Body of pancreas (tissue), 4 donors: ENCODE results near the gene ST6GALNAC3. TPM values are rescaled to one million over a fixed set of nuclear protein-coding genes. Genes with fewer than 3 reads are reported as not detected.
"Not testable (repeated sequence)": the region's sequence is repeated elsewhere in the genome, so short reads cannot be mapped to it uniquely, and the experiment has no call there.

ENCODE experiments used
- ATAC-seq: fragments of 150-250 bp; one replicate; pipeline ENCODE4 v1.9.1; 2016
- DNase-seq, 4 donors: peaks; one replicate each; pipeline ENCODE4 v3.0.0-alpha.2; 2019
- H3K27ac ChIP-seq, 4 donors: fragments of 200-600 bp; sonication (generic); 1 replicate in 3 of 4; 2 replicates in 1 of 4; pipeline versions ENCODE4 v1.5.1 to v1.6.1; 2016 to 2019; ENCODE audit warnings: mild to moderate bottlenecking in 1 of 4, mixed read lengths in 1 of 4, moderate library complexity in 1 of 4
- H3K27me3 ChIP-seq, 2 donors: fragments of 200-600 bp; sonication (generic); one replicate each; pipeline ENCODE4 v1.6.0; 2016; ENCODE audit warnings: mild to moderate bottlenecking in 1 of 2
- H3K36me3 ChIP-seq, 2 donors: fragments of 200-600 bp; sonication (generic); replicated peaks in 1 of 2; 2 replicates each; pipeline ENCODE4 v1.5.1; 2016; ENCODE audit warnings: low read depth in 2 of 2; ENCODE audit not compliant: insufficient read depth in 1 of 2
- H3K4me1 ChIP-seq: fragments of 200-600 bp; sonication (generic); one replicate; pipeline ENCODE4 v1.6.0; 2016
- H3K4me3 ChIP-seq, 2 donors: fragments of 200-600 bp; sonication (generic); 1 replicate in 1 of 2; 2 replicates in 1 of 2; pipeline ENCODE4 v1.5.1; 2016 to 2019
- H3K9me3 ChIP-seq, 3 donors: fragments of 200-600 bp; sonication (generic); 1 replicate in 2 of 3; 2 replicates in 1 of 3; pipeline ENCODE4 v1.5.1; 2016
- POLR2A ChIP-seq, 3 donors: fragments of 450-650 bp; IDR thresholded peaks; one replicate each; pipeline ENCODE4 v1.6.1; 2016; ENCODE audit warnings: antibody characterized with exemption in 3 of 3, mild to moderate bottlenecking in 2 of 3
- WGBS, 2 donors: methylation state at CpG; one replicate each; pipeline ENCODE4 v1.1.5; 2017; 5-methylcytosine and 5-hydroxymethylcytosine counted together
- intact Hi-C: fragments of 100-400 bp; cut with DNase I; formaldehyde crosslinking; loops from one replicate; pipeline ENCODE4 v1.15.1; 2023
- total RNA-seq, 2 donors: library from RNA; depleted of rRNA; stranded (reverse); fragments of >200 nt; gene quantifications; one replicate each; pipeline ENCODE4 v1.1.0, GENCODE V29; 2016
- TF ChIP-seq, protein P1 (sequence below), 7 experiments: fragments of 450-650 bp in 4 of 7; fragments of 200-600 bp in 3 of 7; sonication (generic) in 3 of 7; IDR thresholded peaks; one replicate each; pipeline ENCODE4 v1.5.1; 2016 to 2019; ENCODE audit warnings: antibody characterized with exemption in 7 of 7

The ST6GALNAC3 gene
- total RNA-seq, 2 donors from 2014 or later: 1.3 to 2.3 TPM

DNA sequence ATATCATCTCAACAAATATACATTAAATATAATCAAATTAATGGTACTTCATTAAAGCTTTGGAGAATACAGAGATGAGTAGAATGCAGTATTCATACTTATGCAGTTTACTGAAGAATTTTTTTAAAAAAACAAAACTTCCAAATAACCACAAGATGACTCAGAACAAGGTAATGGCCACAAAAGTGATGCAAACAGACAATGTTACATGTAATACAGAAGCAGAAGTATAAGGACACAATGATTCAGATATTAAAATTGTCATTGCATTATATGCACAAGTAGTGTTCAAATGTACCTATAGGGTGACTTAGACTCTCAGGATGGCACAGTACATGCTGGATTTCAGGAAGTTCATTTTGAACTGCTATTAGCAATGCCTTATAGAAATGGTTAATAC is 565.5 kb downstream of the ST6GALNAC3 start:
- Histone ChIP-seq H3K36me3 (no peaks in the 10 kb centered on the region), H3K27me3 (no peaks in the 10 kb centered on the region), H3K27ac (no peak overlapping the region), H3K9me3 (no peaks in the 10 kb centered on the region), H3K4me3 (no peak overlapping the region), H3K4me1 (no peaks in the 10 kb centered on the region)
- ATAC-seq: no peak
- DNase-seq: no peak
- intact Hi-C loops: no loop called here
- TF ChIP-seq POLR2A (IDR thresholded peaks at IDR 0.05): no peak
- TF ChIP-seq, protein P1, sequence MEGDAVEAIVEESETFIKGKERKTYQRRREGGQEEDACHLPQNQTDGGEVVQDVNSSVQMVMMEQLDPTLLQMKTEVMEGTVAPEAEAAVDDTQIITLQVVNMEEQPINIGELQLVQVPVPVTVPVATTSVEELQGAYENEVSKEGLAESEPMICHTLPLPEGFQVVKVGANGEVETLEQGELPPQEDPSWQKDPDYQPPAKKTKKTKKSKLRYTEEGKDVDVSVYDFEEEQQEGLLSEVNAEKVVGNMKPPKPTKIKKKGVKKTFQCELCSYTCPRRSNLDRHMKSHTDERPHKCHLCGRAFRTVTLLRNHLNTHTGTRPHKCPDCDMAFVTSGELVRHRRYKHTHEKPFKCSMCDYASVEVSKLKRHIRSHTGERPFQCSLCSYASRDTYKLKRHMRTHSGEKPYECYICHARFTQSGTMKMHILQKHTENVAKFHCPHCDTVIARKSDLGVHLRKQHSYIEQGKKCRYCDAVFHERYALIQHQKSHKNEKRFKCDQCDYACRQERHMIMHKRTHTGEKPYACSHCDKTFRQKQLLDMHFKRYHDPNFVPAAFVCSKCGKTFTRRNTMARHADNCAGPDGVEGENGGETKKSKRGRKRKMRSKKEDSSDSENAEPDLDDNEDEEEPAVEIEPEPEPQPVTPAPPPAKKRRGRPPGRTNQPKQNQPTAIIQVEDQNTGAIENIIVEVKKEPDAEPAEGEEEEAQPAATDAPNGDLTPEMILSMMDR (IDR thresholded peaks at IDR 0.05): no peak

DNA sequence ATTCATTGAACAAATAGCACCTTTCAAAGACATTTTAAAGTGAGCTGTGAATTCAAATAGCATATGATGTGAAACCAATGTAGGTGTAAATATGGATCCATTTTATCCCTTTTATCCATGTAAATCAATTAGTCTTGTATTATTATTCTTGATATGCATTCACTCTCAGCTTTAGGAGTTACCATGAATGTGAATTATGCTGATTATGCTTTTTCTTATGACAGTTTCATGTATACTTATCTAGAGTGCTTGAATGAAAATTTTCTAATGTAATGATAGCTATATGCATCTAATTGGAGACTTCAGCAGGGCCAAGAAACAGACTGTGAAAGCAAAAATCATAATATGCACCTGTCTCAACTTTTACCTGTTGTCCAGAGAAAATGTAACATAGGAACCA is 566.2 kb downstream of the ST6GALNAC3 start:
- no peaks in the 10 kb centered on the region for H3K4me1 ChIP-seq
- no peak for DNase-seq
- H3K4me3 ChIP-seq: no peak overlapping the region
- no peaks in the 10 kb centered on the region for H3K9me3 ChIP-seq
- TF ChIP-seq, protein P1 (IDR thresholded peaks at IDR 0.05): no peak
- no peak for TF ChIP-seq POLR2A (IDR thresholded peaks at IDR 0.05)
- no peak for ATAC-seq
- no peak overlapping the region for H3K27ac ChIP-seq
- no peaks in the 10 kb centered on the region for H3K36me3 ChIP-seq
- intact Hi-C loops: no loop called here
- no peaks in the 10 kb centered on the region for H3K27me3 ChIP-seq

DNA sequence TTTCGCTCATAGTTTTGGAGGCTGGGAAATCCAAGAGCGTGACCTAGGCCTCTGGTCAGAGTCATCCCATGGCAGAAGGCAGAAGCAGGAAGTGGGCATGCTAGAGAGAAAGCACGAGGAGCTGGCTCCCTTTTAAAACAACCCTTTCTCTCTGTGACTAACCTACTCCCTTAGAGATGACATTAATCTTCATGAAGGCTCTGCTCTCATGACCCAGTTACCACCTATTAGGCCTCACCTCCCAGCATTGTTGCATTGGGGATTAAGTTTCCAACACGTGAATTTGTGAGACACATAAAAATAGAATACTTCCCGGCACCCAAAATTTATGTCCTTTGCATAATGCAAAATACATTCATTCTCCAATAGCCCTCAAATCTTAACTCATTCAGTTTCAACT is 569.6 kb downstream of the ST6GALNAC3 start:
- ATAC-seq: no peak
- TF ChIP-seq POLR2A (IDR thresholded peaks at IDR 0.05): no peak
- TF ChIP-seq, protein P1 (IDR thresholded peaks at IDR 0.05): no peak
- intact Hi-C loops: no loop called here
- no peak overlapping the region for H3K4me3 ChIP-seq
- no peaks in the 10 kb centered on the region for H3K27me3 ChIP-seq
- WGBS, 2 donors: 77 to 79% methylated on average over 5 of the region's 5 CpGs
- DNase-seq: no peak
- no peaks in the 10 kb centered on the region for H3K4me1 ChIP-seq
- H3K9me3 ChIP-seq: no peaks in the 10 kb centered on the region
- no peak overlapping the region for H3K27ac ChIP-seq
- no peaks in the 10 kb centered on the region for H3K36me3 ChIP-seq

DNA sequence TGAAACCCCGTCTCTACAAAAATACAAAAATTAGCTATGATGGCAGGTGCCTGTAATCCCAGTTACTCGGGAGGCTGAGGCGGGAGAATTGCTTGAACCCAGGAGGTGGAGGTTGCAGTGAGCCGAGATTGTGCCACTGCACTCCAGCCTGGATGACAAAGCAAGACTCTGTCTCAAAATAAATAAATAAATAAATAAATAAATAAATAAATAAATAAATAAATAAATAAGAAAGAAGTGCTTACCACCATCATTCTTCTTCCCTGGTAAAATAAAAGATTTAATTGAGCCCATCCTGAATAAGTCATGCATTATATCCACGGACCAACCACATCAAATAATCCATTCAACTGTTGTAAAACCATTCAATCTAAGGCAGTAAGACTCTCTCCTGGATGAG is 578.3 kb downstream of the ST6GALNAC3 start:
- H3K4me1 ChIP-seq, DNase-seq, H3K36me3 ChIP-seq, H3K9me3 ChIP-seq, H3K4me3 ChIP-seq, ATAC-seq, H3K27me3 ChIP-seq, H3K27ac ChIP-seq, intact Hi-C loops: not testable (repeated sequence)
- WGBS, 2 donors: 82 to 93% methylated on average over 5 of the region's 5 CpGs

DNA sequence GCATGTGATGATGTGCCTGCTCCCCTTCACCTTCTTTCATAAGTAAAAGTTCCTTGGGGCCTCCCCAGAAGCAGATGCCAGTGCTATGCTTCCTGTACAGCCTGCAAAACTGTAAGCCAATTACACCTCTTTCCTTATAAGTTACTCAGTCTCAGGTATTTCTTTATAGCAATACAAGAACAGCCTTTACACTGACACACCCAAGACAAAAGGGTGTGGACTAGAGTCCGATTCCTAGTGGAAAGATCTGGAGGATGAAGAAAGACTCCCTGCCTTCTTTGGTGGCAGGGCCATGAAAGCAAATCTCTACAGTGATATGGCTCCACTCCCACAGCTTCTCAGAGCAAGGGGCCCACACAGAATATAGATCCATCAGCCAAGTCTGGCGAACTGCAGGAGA is 583.1 kb downstream of the ST6GALNAC3 start:
- H3K36me3 ChIP-seq: no peaks in the 10 kb centered on the region
- ATAC-seq: no peak
- intact Hi-C loops: no loop called here
- H3K4me1 ChIP-seq: no peaks in the 10 kb centered on the region
- no peak overlapping the region for H3K4me3 ChIP-seq
- H3K27ac ChIP-seq: no peak overlapping the region
- no peak for DNase-seq
- no peak for TF ChIP-seq POLR2A (IDR thresholded peaks at IDR 0.05)
- TF ChIP-seq, protein P1 (IDR thresholded peaks at IDR 0.05): no peak
- no peaks in the 10 kb centered on the region for H3K9me3 ChIP-seq
- 70 to 75% methylated on average over 2 of the region's 2 CpGs for WGBS, 2 donors
- no peaks in the 10 kb centered on the region for H3K27me3 ChIP-seq
